Measurements from ENCODE around the gene HCAR1.

The HCAR1 gene

DNA sequence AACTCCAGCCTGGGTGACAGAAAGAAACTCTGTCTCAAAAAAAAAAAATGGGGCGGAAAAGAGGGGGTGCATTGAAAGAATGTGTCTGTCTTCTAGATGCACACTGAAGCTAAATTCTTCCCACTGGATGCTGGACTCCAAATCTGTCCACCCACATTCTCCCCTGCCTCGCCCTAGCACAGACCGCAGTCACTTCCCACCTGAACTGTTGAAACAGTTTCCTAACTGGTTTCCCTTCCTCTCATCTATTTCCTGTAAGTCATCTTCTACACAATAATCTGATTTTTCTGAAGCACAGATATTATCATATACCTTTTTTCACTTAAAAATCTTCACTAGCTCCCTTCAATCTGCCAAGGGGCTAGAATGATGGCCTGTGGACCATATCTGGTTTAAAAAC is 1.5 kb upstream of the HCAR1 start:
- no peaks in the 10 kb centered on the region for H4K20me1 ChIP-seq (ENCODE audit: insufficient read depth, low read length)
- peaks cover 11% of the 10 kb centered on the region for H3K4me1 ChIP-seq (ENCODE audit: low read length)

DNA sequence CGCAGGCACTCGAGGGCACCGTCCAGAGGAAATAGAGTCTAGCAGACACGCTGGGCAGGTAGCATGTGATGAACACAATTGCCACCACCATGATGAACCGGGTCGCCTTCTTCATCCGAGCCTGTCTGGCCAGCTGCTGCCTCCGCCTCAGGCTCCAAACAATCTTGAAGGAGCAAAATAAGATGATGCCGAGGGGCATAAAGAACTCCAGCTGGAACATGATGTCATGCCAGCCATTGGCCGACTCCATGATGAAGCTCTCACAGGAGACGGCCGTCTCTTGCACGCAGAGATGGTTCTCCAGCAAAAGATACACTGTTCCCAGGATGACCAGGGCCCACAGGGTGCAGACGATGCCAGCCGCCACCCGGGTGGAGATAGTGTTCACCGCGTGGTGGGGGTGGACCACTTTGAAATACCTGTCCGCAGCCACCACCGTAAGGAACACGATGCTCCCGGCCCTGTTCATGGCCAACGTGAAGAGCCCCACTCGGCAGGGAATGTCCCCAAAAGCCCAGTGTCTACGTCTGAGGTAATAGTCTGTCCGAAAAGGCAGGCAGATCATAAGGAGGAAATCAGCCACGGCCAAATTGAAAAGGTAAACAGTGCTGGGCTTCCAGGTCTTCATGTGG is 945 bp downstream of the HCAR1 start:
- H3K27me3 ChIP-seq (ENCODE audit: low read depth, low read length) = peaks cover 40% of the 10 kb centered on the region
- peaks cover 27% of the 10 kb centered on the region for H3K4me1 ChIP-seq (ENCODE audit: low read length)
- TF ChIP-seq EZH2phosphoT487 (IDR thresholded peaks at IDR 0.05; ENCODE audit: low read depth) (no peak), CTCF (IDR thresholded peaks at IDR 0.05; ENCODE audit: low read depth, low read length) (no peak)
- H3K27ac ChIP-seq (ENCODE audit: low read length) = no peak overlapping the region
- no peaks in the 10 kb centered on the region for H4K20me1 ChIP-seq (ENCODE audit: insufficient read depth, low read length)
- peak overlapping the region; percentile 29; the same call in 1 of the 2 replicates for H3K4me2 ChIP-seq (ENCODE audit: low read length)
- H2AFZ ChIP-seq (ENCODE audit: low read depth, low read length) = no peak overlapping the region
- no peaks in the 10 kb centered on the region for H3K79me2 ChIP-seq (ENCODE audit: low read length)
- no peak overlapping the region for H3K9ac ChIP-seq (ENCODE audit: low read length)
- peak overlapping the region; percentile 25; the same call in 1 of the 2 replicates for H3K4me3 ChIP-seq (ENCODE audit: low read length)
- H3K36me3 ChIP-seq (replicated peaks; ENCODE audit: low read depth, low read length) = no peaks in the 10 kb centered on the region
- no peaks in the 10 kb centered on the region for H3K9me3 ChIP-seq (ENCODE audit: insufficient read depth, low read length)

More for the DNA sequence above, 1.5 kb upstream of the HCAR1 start:
- H3K27me3 ChIP-seq (ENCODE audit: low read depth, low read length) = peaks cover 36% of the 10 kb centered on the region
- H3K27ac ChIP-seq (ENCODE audit: low read length) = no peak overlapping the region
- H3K9me3 ChIP-seq (ENCODE audit: insufficient read depth, low read length) = no peaks in the 10 kb centered on the region
- no peak overlapping the region for H2AFZ ChIP-seq (ENCODE audit: low read depth, low read length)
- no peak overlapping the region for H3K4me3 ChIP-seq (ENCODE audit: low read length)
- no peaks in the 10 kb centered on the region for H3K36me3 ChIP-seq (replicated peaks; ENCODE audit: low read depth, low read length)
- no peak overlapping the region; the same call in 1 of the 2 replicates for H3K4me2 ChIP-seq (ENCODE audit: low read length)
- no peak overlapping the region for H3K9ac ChIP-seq (ENCODE audit: low read length)
- TF ChIP-seq EZH2phosphoT487 (IDR thresholded peaks at IDR 0.05; ENCODE audit: low read depth) = no peak
- no peak for TF ChIP-seq CTCF (IDR thresholded peaks at IDR 0.05; ENCODE audit: low read depth, low read length)
- no peaks in the 10 kb centered on the region for H3K79me2 ChIP-seq (ENCODE audit: low read length)

- H3K27ac ChIP-seq (ENCODE audit: low read length) = no peak overlapping the region
- H3K79me2 ChIP-seq (ENCODE audit: low read length) = no peaks in the 10 kb centered on the region
- no peaks in the 10 kb centered on the region for H3K36me3 ChIP-seq (replicated peaks; ENCODE audit: low read depth, low read length)
- no peaks in the 10 kb centered on the region for H4K20me1 ChIP-seq (ENCODE audit: insufficient read depth, low read length)
- no peak overlapping the region for H2AFZ ChIP-seq (ENCODE audit: low read depth, low read length)
- TF ChIP-seq EZH2phosphoT487 (IDR thresholded peaks at IDR 0.05; ENCODE audit: low read depth) (no peak), CTCF (IDR thresholded peaks at IDR 0.05; ENCODE audit: low read depth, low read length) (no peak)
- H3K4me2 ChIP-seq (ENCODE audit: low read length) = peak overlapping the region; percentile 42
- peaks cover 43% of the 10 kb centered on the region for H3K27me3 ChIP-seq (ENCODE audit: low read depth, low read length)
- peaks cover 33% of the 10 kb centered on the region for H3K4me1 ChIP-seq (ENCODE audit: low read length)
- H3K9ac ChIP-seq (ENCODE audit: low read length) = no peak overlapping the region
- peak overlapping the region; percentile 20; the same call in 1 of the 2 replicates for H3K4me3 ChIP-seq (ENCODE audit: low read length)
- no peaks in the 10 kb centered on the region for H3K9me3 ChIP-seq (ENCODE audit: insufficient read depth, low read length)
Measured at GRCh38 chr12:122726080-122726558, 4.5 kb downstream of the HCAR1 start.

DNA sequence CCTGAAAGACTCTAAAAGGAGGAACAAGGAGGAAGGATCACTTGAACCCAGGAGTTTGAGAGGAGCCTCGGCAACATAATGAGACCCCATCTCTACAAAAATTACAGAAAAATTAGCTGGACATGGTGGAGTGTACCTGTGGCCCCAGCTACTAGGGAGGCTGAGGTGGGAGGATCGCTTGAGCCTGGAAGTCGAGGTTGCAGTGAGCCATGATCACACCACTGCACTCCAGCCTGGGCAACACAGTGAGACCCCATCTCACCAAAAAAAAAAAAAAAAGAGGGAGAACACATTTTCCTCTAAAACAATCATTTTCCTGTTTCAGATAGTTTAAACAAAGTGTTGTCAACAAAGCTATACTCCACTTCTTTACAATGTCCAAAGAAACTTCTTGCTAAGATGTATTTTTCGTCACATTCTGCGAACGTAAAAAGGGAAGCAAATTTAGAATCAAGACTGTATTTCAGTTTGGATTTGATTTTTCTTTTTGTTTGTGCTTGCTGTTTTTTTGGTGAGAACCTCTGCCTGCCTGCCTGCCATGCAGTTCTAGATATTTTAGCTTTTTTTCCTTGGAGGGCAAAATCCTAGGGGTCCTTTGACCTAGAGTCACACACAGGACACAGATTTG is 5.1 kb downstream of the HCAR1 start:
- no peaks in the 10 kb centered on the region for H3K36me3 ChIP-seq (replicated peaks; ENCODE audit: low read depth, low read length)
- peaks cover 37% of the 10 kb centered on the region for H3K27me3 ChIP-seq (ENCODE audit: low read depth, low read length)
- H3K9me3 ChIP-seq (ENCODE audit: insufficient read depth, low read length) = no peaks in the 10 kb centered on the region
- peaks cover 39% of the 10 kb centered on the region for H3K4me1 ChIP-seq (ENCODE audit: low read length)
- 0 out of 2 replicates have a peak overlapping the region, but pooled peaks have one; percentile 20 for H3K4me3 ChIP-seq (ENCODE audit: low read length)
- no peak overlapping the region for H3K27ac ChIP-seq (ENCODE audit: low read length)
- H3K4me2 ChIP-seq (ENCODE audit: low read length) = peak overlapping the region; percentile 42
- no peak overlapping the region for H3K9ac ChIP-seq (ENCODE audit: low read length)
- H4K20me1 ChIP-seq (ENCODE audit: insufficient read depth, low read length) = no peaks in the 10 kb centered on the region
- TF ChIP-seq CTCF (IDR thresholded peaks at IDR 0.05; ENCODE audit: low read depth, low read length) (no peak), EZH2phosphoT487 (IDR thresholded peaks at IDR 0.05; ENCODE audit: low read depth) (no peak)
- no peak overlapping the region for H2AFZ ChIP-seq (ENCODE audit: low read depth, low read length)
- H3K79me2 ChIP-seq (ENCODE audit: low read length) = no peaks in the 10 kb centered on the region

Measured in OCI-LY3 (cell line).